Measurements from ENCODE around the gene ESPNL. TPM values are rescaled to one million over a fixed set of nuclear protein-coding genes. Genes with fewer than 3 reads are reported as not detected.
A peak's percentile ranks its signal among the peaks of the same experiment; 100 is the strongest.

The ESPNL gene
- total RNA-seq, 1 experiment from 2014 or later: 6.9 TPM

GRCh38 chr2:238138331-238139195 is 38.4 kb downstream of the ESPNL start, which contains the start of gene KLHL30:
TSS of gene KLHL30 (plus strand) at chr2:238138668. CDS start at chr2:238140755, 2,087 bp downstream.
- Histone ChIP-seq H3K36me3 (no peaks in the 10 kb centered on the region), H3K27me3 (replicated peaks) (no peaks in the 10 kb centered on the region), H3K4me3 (no peak within 1 kb of the TSS), H3K4me1 (replicated peaks) (peaks cover 40% of the 10 kb centered on the region), H3K9me3 (replicated peaks) (no peaks in the 10 kb centered on the region), H3K27ac (no peak within 1 kb of the TSS)
- no peak for DNase-seq (ENCODE audit: low read depth in 1 of 2, low spot score in 2 of 2)

GRCh38 chr2:238139196-238140039 is 39.3 kb downstream of the ESPNL start:
- no peak for DNase-seq (ENCODE audit: low read depth in 1 of 2, low spot score in 2 of 2)
- Histone ChIP-seq H3K9me3 (replicated peaks) (no peaks in the 10 kb centered on the region), H3K4me3 (no peak overlapping the region), H3K4me1 (replicated peaks) (peaks cover 48% of the 10 kb centered on the region), H3K27me3 (replicated peaks) (no peaks in the 10 kb centered on the region), H3K36me3 (no peaks in the 10 kb centered on the region), H3K27ac (no peak overlapping the region)

- H3K27me3 ChIP-seq (replicated peaks): no peaks in the 10 kb centered on the region
- peaks cover 54% of the 10 kb centered on the region for H3K4me1 ChIP-seq (replicated peaks)
- no peak overlapping the region for H3K27ac ChIP-seq
- no peaks in the 10 kb centered on the region for H3K9me3 ChIP-seq (replicated peaks)
- no peak overlapping the region for H3K4me3 ChIP-seq
- no peaks in the 10 kb centered on the region for H3K36me3 ChIP-seq
- no peak for DNase-seq (ENCODE audit: low read depth in 1 of 2, low spot score in 2 of 2)
These were observed 39.9 kb downstream of the ESPNL start for GRCh38 chr2:238140040-238140439.

GRCh38 chr2:238140721-238141540 is 40.8 kb downstream of the ESPNL start:
- Histone ChIP-seq H3K9me3 (replicated peaks) (no peaks in the 10 kb centered on the region), H3K36me3 (no peaks in the 10 kb centered on the region), H3K27ac (peak overlapping the region; percentile 96; the same call in 1 of the 2 replicates), H3K4me3 (no peak overlapping the region), H3K27me3 (replicated peaks) (no peaks in the 10 kb centered on the region), H3K4me1 (replicated peaks) (peaks cover 55% of the 10 kb centered on the region)
- no peak for DNase-seq (ENCODE audit: low read depth in 1 of 2, low spot score in 2 of 2)

GRCh38 chr2:238141541-238142318 is 41.6 kb downstream of the ESPNL start:
- Histone ChIP-seq H3K27ac (peak overlapping the region; percentile 96), H3K4me1 (replicated peaks) (peaks cover 55% of the 10 kb centered on the region), H3K4me3 (no peak overlapping the region; the same call in 1 of the 2 replicates), H3K36me3 (no peaks in the 10 kb centered on the region), H3K9me3 (replicated peaks) (no peaks in the 10 kb centered on the region), H3K27me3 (replicated peaks) (no peaks in the 10 kb centered on the region)
- peak; percentile 85 to 89 for DNase-seq (ENCODE audit: low read depth in 1 of 2, low spot score in 2 of 2)

- no peaks in the 10 kb centered on the region for H3K27me3 ChIP-seq (replicated peaks)
- H3K27ac ChIP-seq: peak overlapping the region; percentile 96
- H3K4me1 ChIP-seq (replicated peaks): peaks cover 55% of the 10 kb centered on the region
- DNase-seq (ENCODE audit: low read depth in 1 of 2, low spot score in 2 of 2): peak; percentile 89 to 92
- no peaks in the 10 kb centered on the region for H3K36me3 ChIP-seq
- H3K4me3 ChIP-seq: peak overlapping the region; percentile 2; the same call in 1 of the 2 replicates
- no peaks in the 10 kb centered on the region for H3K9me3 ChIP-seq (replicated peaks)
These were observed 42.5 kb downstream of the ESPNL start for GRCh38 chr2:238142382-238143205.

- H3K4me1 ChIP-seq (replicated peaks): peaks cover 54% of the 10 kb centered on the region
- DNase-seq (ENCODE audit: low read depth in 1 of 2, low spot score in 2 of 2): peak; percentile 91 to 96
- no peaks in the 10 kb centered on the region for H3K27me3 ChIP-seq (replicated peaks)
- no peaks in the 10 kb centered on the region for H3K36me3 ChIP-seq
- peak overlapping the region; percentile 96 for H3K27ac ChIP-seq
- H3K4me3 ChIP-seq: no peak overlapping the region
- H3K9me3 ChIP-seq (replicated peaks): no peaks in the 10 kb centered on the region
These were observed 43.3 kb downstream of the ESPNL start for GRCh38 chr2:238143239-238143951.

- no peaks in the 10 kb centered on the region for H3K36me3 ChIP-seq
- H3K27ac ChIP-seq: peak overlapping the region; percentile 96
- peaks cover 46% of the 10 kb centered on the region for H3K4me1 ChIP-seq (replicated peaks)
These were observed 44.1 kb downstream of the ESPNL start for GRCh38 chr2:238144262-238144661.

GRCh38 chr2:238145046-238145445 is 44.9 kb downstream of the ESPNL start:
- no peak overlapping the region for H3K27ac ChIP-seq
- H3K36me3 ChIP-seq: no peaks in the 10 kb centered on the region
- no peaks in the 10 kb centered on the region for H3K9me3 ChIP-seq (replicated peaks)
- H3K27me3 ChIP-seq (replicated peaks): no peaks in the 10 kb centered on the region
- no peak overlapping the region for H3K4me3 ChIP-seq
- DNase-seq (ENCODE audit: low read depth in 1 of 2, low spot score in 2 of 2): no peak
- peaks cover 45% of the 10 kb centered on the region for H3K4me1 ChIP-seq (replicated peaks)

More at GRCh38 chr2:238144262-238144661, 44.1 kb downstream of the ESPNL start:
- Histone ChIP-seq H3K4me3 (no peak overlapping the region), H3K27me3 (replicated peaks) (no peaks in the 10 kb centered on the region), H3K9me3 (replicated peaks) (no peaks in the 10 kb centered on the region)
- no peak for DNase-seq (ENCODE audit: low read depth in 1 of 2, low spot score in 2 of 2)

GRCh38 chr2:238145851-238146250 is 45.7 kb downstream of the ESPNL start:
- H3K27me3 ChIP-seq (replicated peaks): no peaks in the 10 kb centered on the region
- H3K4me3 ChIP-seq: no peak overlapping the region
- no peaks in the 10 kb centered on the region for H3K9me3 ChIP-seq (replicated peaks)
- H3K36me3 ChIP-seq: no peaks in the 10 kb centered on the region
- DNase-seq (ENCODE audit: low read depth in 1 of 2, low spot score in 2 of 2): no peak
- peaks cover 42% of the 10 kb centered on the region for H3K4me1 ChIP-seq (replicated peaks)
- no peak overlapping the region for H3K27ac ChIP-seq

- Histone ChIP-seq H3K36me3 (no peaks in the 10 kb centered on the region), H3K27me3 (replicated peaks) (no peaks in the 10 kb centered on the region), H3K27ac (no peak overlapping the region), H3K4me3 (no peak overlapping the region), H3K4me1 (replicated peaks) (peaks cover 31% of the 10 kb centered on the region), H3K9me3 (replicated peaks) (no peaks in the 10 kb centered on the region)
- no peak for DNase-seq (ENCODE audit: low read depth in 1 of 2, low spot score in 2 of 2)
These were observed 46.9 kb downstream of the ESPNL start for GRCh38 chr2:238146884-238147544.

Measured in SJSA1 (cell line).